Endothelial cell of umbilical vein (primary cell): ENCODE data around the gene EXOC3. TPM values are rescaled to one million over a fixed set of nuclear protein-coding genes. Genes with fewer than 3 reads are reported as not detected.

Experiments used
- BruUV-seq: library from RNA; stranded (reverse); fragments of 400-500 nt; replicated peaks from 2 replicates; lab custom pipeline; 2021; lab: Mats Ljungman, UMichigan
- CTCF ChIA-PET: fragments of 300-600, 350-600 bp; sonication (Branson Sonifier 250); formaldehyde crosslinking; loops from one replicate; lab custom pipeline; 2021; ENCODE audit warnings: antibody characterized with exemption, inconsistent platforms; lab: Charles Lee
- POLR2A ChIA-PET: fragments of 300-600, 350-600 bp; sonication (Branson Sonifier 250); formaldehyde crosslinking; loops from one replicate; lab custom pipeline; 2021; ENCODE audit warnings: antibody characterized with exemption, inconsistent platforms; lab: Charles Lee
- DNase-seq: peaks from one replicate; pipeline ENCODE4 v3.0.0-alpha.2; 2011; ENCODE audit warnings: low read depth, low spot score
- FAIRE-seq: peaks from 2 replicates; lab custom pipeline; 2011; peaks lifted over from hg19 to GRCh38; lab: Jason Lieb, UNC
- H2AFZ ChIP-seq: 2 replicates; pipeline ENCODE4 v1.6.0; 2012; ENCODE audit warnings: low read depth, low read length, control low read depth, inconsistent platforms
- H3K27ac ChIP-seq: 2 replicates; pipeline ENCODE4 v1.5.1; 2011; ENCODE audit warnings: low read depth, mild to moderate bottlenecking, control low read depth, low read length, moderate library complexity; ENCODE audit not compliant: insufficient read depth
- H3K27me3 ChIP-seq, 2 experiments: 2 replicates each; pipeline versions ENCODE4 v1.6.0 to v1.6.1; 2011; ENCODE audit warnings: low read length in 2 of 2, mixed read lengths in 1 of 2; ENCODE audit not compliant: control insufficient read depth in 2 of 2, insufficient read depth in 2 of 2
- H3K36me3 ChIP-seq, 2 experiments: 2 replicates in 1 of 2; 3 replicates in 1 of 2; pipeline ENCODE4 v1.5.1; 2011; ENCODE audit warnings: low read length in 2 of 2, mild to moderate bottlenecking in 1 of 2, moderate library complexity in 1 of 2; ENCODE audit not compliant: control insufficient read depth in 2 of 2, insufficient read depth in 2 of 2; ENCODE audit errors: extremely low read depth in 1 of 2
- H3K4me1 ChIP-seq: 3 replicates; pipeline ENCODE4 v1.5.1; 2011; ENCODE audit warnings: mild to moderate bottlenecking, low read length; ENCODE audit not compliant: control insufficient read depth, insufficient read depth; ENCODE audit errors: extremely low read depth
- H3K4me2 ChIP-seq: 2 replicates; pipeline ENCODE4 v1.6.1; 2011; ENCODE audit warnings: low read length, control low read depth, mixed read lengths; ENCODE audit not compliant: insufficient read depth
- H3K4me3 ChIP-seq, 3 experiments: fragments of 200-600 bp in 1 of 3; sonication (generic), shearing (Covaris generic) in 1 of 3; replicated peaks in 1 of 3; 2 replicates each; pipeline ENCODE4 v1.5.1; 2011 to 2016; ENCODE audit warnings: control low read depth in 3 of 3, low read length in 3 of 3, mild to moderate bottlenecking in 2 of 3, inconsistent platforms in 1 of 3, low read depth in 1 of 3, moderate library complexity in 1 of 3; ENCODE audit not compliant: insufficient read depth in 1 of 3
- H3K79me2 ChIP-seq: 2 replicates; pipeline ENCODE4 v1.6.0; 2012; ENCODE audit warnings: low read length, inconsistent platforms; ENCODE audit not compliant: control insufficient read depth, insufficient read depth
- H3K9ac ChIP-seq: replicated peaks from 2 replicates; pipeline ENCODE3; 2011; ENCODE audit warnings: low read length, control low read depth; ENCODE audit not compliant: insufficient read depth; ENCODE audit errors: extremely low read depth
- H3K9me1 ChIP-seq: replicated peaks from 3 replicates; pipeline ENCODE4 v1.6.0; 2011; ENCODE audit warnings: mild to moderate bottlenecking, low read length; ENCODE audit not compliant: control insufficient read depth, insufficient read depth; ENCODE audit errors: extremely low read depth
- H3K9me3 ChIP-seq: replicated peaks from 2 replicates; pipeline ENCODE4 v1.5.1; 2012; ENCODE audit warnings: low read length, inconsistent platforms; ENCODE audit not compliant: control insufficient read depth, insufficient read depth
- H4K20me1 ChIP-seq: replicated peaks from 2 replicates; pipeline ENCODE3; 2011; ENCODE audit warnings: mild to moderate bottlenecking, low read length; ENCODE audit not compliant: control insufficient read depth, insufficient read depth; ENCODE audit errors: extremely low read depth
- EZH2 ChIP-seq: IDR thresholded peaks from 2 replicates; pipeline ENCODE4 v1.6.1; 2012; ENCODE audit warnings: borderline replicate concordance, low read depth, mild to moderate bottlenecking, moderate library complexity, low read length, inconsistent platforms; ENCODE audit not compliant: severe bottlenecking
- FOS ChIP-seq: IDR thresholded peaks from 2 replicates; pipeline ENCODE4 v1.6.1; 2011; ENCODE audit warnings: mild to moderate bottlenecking, low read length, moderate library complexity, borderline replicate concordance; ENCODE audit not compliant: insufficient read depth
- GATA2 ChIP-seq: IDR thresholded peaks from 2 replicates; pipeline ENCODE4 v1.7.0; 2011; ENCODE audit warnings: low read depth, mild to moderate bottlenecking, moderate library complexity, mixed read lengths, low read length; ENCODE audit not compliant: insufficient read length, insufficient read depth
- JUN ChIP-seq: IDR thresholded peaks from 2 replicates; pipeline ENCODE4 v1.6.1; 2011; ENCODE audit warnings: borderline replicate concordance, low read depth; ENCODE audit not compliant: insufficient read length, insufficient read depth
- MYC ChIP-seq: IDR thresholded peaks from one replicate; pipeline ENCODE4 v1.6.1; 2011; ENCODE audit warnings: mild to moderate bottlenecking, low read depth, low read length
- POLR2A ChIP-seq: IDR thresholded peaks from 2 replicates; pipeline ENCODE4 v1.6.1; 2012; ENCODE audit warnings: low read depth, mild to moderate bottlenecking, control low read depth, low read length
- POLR2AphosphoS5 ChIP-seq: IDR thresholded peaks from 2 replicates; pipeline ENCODE4 v1.6.1; 2012; ENCODE audit warnings: low read depth, mild to moderate bottlenecking, control low read depth, low read length, moderate library complexity; ENCODE audit not compliant: insufficient read depth
- dilution Hi-C: fragments of 300-500 bp; cut with MboI; formaldehyde crosslinking; loops from one replicate; pipeline ENCODE4 v1.15.0; 2019; ENCODE audit warnings: low sequenced_read_pairs; ENCODE audit not compliant: extremely low pct_ligation_motif_present
- intact Hi-C: fragments of 100-400 bp; cut with micrococcal nuclease; formaldehyde crosslinking; loops from one replicate; pipeline ENCODE4 v1.10.0; 2022
- polyA plus RNA-seq, 4 experiments: library from polyadenylated mRNA; depleted of rRNA in 3 of 4; stranded (reverse) in 3 of 4; unstranded in 1 of 4; fragments of >200 nt; gene quantifications; 2 replicates each; pipeline versions ENCODE4 v1.2.1 to v1.2.3, GENCODE V29; 2011 to 2012; ENCODE audit warnings: missing spikeins in 1 of 4
- total RNA-seq: library from RNA; stranded (reverse); gene quantifications from 2 replicates; pipeline ENCODE4 v1.2.3, GENCODE V29; 2021
- TF ChIP-seq, protein P1 (sequence below): IDR thresholded peaks from 2 replicates; pipeline ENCODE4 v1.6.1; 2011; ENCODE audit not compliant: insufficient read depth, insufficient read length
- TF ChIP-seq, protein P2 (sequence below), 2 donors: IDR thresholded peaks; 1 replicate in 1 of 2; 2 replicates in 1 of 2; pipeline ENCODE4 v1.5.1; 2011; ENCODE audit warnings: low read length in 2 of 2, mild to moderate bottlenecking in 2 of 2, moderate library complexity in 2 of 2, control low read depth in 1 of 2, inconsistent platforms in 1 of 2, low read depth in 1 of 2; ENCODE audit not compliant: insufficient read depth in 1 of 2; ENCODE audit errors: extremely low read depth in 1 of 2

Gene EXOC3
- total and polyA plus RNA-seq, 2 donors (not counting 3 experiments of a cell fraction or from before 2014, with no cell fraction given): 26.4 to 52.9 TPM

DNA sequence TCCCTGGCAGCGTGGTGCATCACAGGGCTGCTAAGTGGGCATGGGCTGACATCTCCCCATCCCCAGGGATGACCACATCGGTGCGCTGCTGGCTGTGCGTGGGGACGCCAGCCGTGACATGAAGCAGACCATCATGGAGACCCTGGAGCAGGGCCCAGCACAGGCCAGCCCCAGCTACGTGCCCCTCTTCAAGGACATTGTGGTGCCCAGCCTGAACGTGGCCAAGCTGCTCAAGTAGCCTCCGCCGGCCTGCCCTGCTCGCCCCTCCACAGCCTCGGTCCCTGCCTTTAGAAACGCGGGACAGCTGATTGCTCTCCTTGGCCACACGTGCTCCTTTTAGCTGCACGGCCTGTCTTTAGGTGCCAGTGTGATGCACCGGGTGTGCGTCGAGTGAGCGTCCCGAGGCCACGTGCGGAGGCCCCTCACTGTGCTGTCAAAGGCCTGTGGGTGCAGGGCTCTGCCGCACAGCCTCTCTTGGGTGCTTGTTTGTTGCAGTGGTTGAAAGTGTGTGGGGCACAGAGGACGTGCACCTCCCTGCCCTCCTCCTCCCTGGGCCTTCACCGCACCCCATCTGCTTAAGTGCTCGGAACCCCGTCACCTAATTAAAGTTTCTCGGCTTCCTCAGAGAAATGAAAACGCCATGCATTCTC lies 23.8 kb downstream of the EXOC3 start:
- dilution Hi-C loops: no loop called here
- Histone ChIP-seq H3K4me1 (no peaks in the 10 kb centered on the region), H3K4me2 (no peak overlapping the region), H4K20me1 (no peaks in the 10 kb centered on the region), H3K27me3 (no peaks in the 10 kb centered on the region), H3K4me3 (no peak overlapping the region), H2AFZ (no peak overlapping the region), H3K79me2 (peaks cover 1% of the 10 kb centered on the region), H3K27ac (no peak overlapping the region), H3K9me3 (no peaks in the 10 kb centered on the region), H3K9ac (no peak overlapping the region), H3K36me3 (peaks cover 3 to 22% of the 10 kb centered on the region in 2 experiments), H3K9me1 (no peaks in the 10 kb centered on the region)
- intact Hi-C loops: no loop called here
- ChIA-PET CTCF (interaction anchor here (1.2 kb wide), 2 partner anchors 16 to 20 kb away, joined by 3 read pairs; no protein-coding TSS in a partner anchor), POLR2A (no interaction called here)
- BruUV-seq: TSS peak; percentile 39
- no peak for FAIRE-seq
- DNase-seq: no peak
- TF ChIP-seq POLR2AphosphoS5 (no peak), POLR2A (no peak), MYC (no peak)

DNA sequence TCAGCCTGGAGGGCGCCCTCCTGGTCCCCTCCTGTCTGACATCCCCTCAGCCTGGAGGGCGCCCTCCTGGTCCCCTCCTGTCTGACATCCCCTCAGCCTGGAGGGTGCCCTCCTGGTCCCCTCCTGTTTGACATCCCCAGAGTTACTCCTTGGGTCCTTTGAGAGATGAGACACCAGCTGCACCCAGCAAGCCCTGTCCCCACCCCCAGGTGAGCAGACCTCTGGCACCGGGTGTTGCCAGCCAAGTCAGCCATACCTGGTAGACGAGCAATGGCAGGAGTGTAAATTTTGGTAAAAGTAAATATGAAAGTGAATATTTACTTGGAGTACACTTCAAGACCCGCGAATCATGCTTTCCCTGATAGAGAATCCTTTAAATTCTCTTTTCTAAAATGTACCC lies 25.4 kb downstream of the EXOC3 start:
- DNase-seq (no peak), FAIRE-seq (no peak)
- H3K4me2 ChIP-seq: no peak overlapping the region
- H4K20me1 ChIP-seq: no peaks in the 10 kb centered on the region
- no peak overlapping the region for H3K9ac ChIP-seq
- peaks cover 4% of the 10 kb centered on the region for H3K79me2 ChIP-seq
- POLR2A ChIA-PET: no interaction called here
- no TSS peak for BruUV-seq
- no peak overlapping the region for H3K4me3 ChIP-seq
- H3K9me3 ChIP-seq: no peaks in the 10 kb centered on the region
- peaks cover 6% of the 10 kb centered on the region for H3K4me1 ChIP-seq
- no peak for TF ChIP-seq FOS
- TF ChIP-seq MYC: no peak
- TF ChIP-seq, protein P1, sequence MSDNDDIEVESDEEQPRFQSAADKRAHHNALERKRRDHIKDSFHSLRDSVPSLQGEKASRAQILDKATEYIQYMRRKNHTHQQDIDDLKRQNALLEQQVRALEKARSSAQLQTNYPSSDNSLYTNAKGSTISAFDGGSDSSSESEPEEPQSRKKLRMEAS: no peak
- TF ChIP-seq, protein P2, sequence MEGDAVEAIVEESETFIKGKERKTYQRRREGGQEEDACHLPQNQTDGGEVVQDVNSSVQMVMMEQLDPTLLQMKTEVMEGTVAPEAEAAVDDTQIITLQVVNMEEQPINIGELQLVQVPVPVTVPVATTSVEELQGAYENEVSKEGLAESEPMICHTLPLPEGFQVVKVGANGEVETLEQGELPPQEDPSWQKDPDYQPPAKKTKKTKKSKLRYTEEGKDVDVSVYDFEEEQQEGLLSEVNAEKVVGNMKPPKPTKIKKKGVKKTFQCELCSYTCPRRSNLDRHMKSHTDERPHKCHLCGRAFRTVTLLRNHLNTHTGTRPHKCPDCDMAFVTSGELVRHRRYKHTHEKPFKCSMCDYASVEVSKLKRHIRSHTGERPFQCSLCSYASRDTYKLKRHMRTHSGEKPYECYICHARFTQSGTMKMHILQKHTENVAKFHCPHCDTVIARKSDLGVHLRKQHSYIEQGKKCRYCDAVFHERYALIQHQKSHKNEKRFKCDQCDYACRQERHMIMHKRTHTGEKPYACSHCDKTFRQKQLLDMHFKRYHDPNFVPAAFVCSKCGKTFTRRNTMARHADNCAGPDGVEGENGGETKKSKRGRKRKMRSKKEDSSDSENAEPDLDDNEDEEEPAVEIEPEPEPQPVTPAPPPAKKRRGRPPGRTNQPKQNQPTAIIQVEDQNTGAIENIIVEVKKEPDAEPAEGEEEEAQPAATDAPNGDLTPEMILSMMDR (IDR thresholded peaks at IDR 0.05; ENCODE audit: extremely low read depth in 1 of 2, insufficient read depth in 1 of 2, low read depth in 1 of 2, low read length in 2 of 2): no peak
- TF ChIP-seq GATA2: no peak
- TF ChIP-seq EZH2: no peak
- TF ChIP-seq POLR2AphosphoS5: no peak
- no peak for TF ChIP-seq JUN
- no peak for TF ChIP-seq POLR2A
- dilution Hi-C loops (no loop called here), intact Hi-C loops (no loop called here)
- no peak overlapping the region for H2AFZ ChIP-seq
- peaks cover under 1 to 14% of the 10 kb centered on the region in 2 experiments for H3K36me3 ChIP-seq
- CTCF ChIA-PET: no interaction called here
- H3K27me3 ChIP-seq: no peaks in the 10 kb centered on the region
- H3K27ac ChIP-seq: no peak overlapping the region
- H3K9me1 ChIP-seq: no peaks in the 10 kb centered on the region
